NT2/D1 (cell line): Measurements from ENCODE around the gene LPA.

Source experiments
- YY1 ChIP-seq: IDR thresholded peaks from 2 replicates; pipeline ENCODE4 v1.6.1; 2011; ENCODE audit not compliant: insufficient read length, insufficient read depth
- ZNF274 ChIP-seq: IDR thresholded peaks from 2 replicates; pipeline ENCODE4 v1.6.1; 2011; ENCODE audit warnings: mild to moderate bottlenecking, low read depth, low read length

DNA sequence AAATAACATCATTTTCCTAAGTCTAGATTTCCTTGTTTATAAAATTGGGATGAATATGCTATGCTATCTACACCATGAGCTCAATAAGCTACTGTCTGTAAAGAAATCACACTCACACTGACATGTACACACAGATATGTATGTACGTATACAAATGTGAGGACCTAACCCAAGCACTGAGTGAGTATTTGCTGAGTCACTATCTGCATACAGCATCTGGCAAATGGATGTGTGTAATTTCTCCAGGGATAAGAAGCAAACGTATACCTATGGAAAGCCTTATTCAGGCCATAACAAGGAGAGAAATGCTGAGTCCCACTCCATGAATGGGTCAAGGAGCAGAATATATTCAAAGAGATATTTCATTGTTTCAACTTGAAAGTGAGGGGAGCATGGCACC lies 153.9 kb downstream of the LPA start:
- no peak for TF ChIP-seq YY1
- no peak for TF ChIP-seq ZNF274
